OCI-LY1 (cell line): ENCODE measurements around the gene BBS2.

Experiments
- H2AFZ ChIP-seq: fragments of 200-600 bp; sonication (generic), shearing (Covaris generic); 2 replicates; pipeline ENCODE4 v1.6.0; 2014; ENCODE audit warnings: antibody characterized with exemption, mild to moderate bottlenecking, low read length
- H3F3A ChIP-seq: fragments of 200-600 bp; sonication (generic), shearing (Covaris generic); 2 replicates; pipeline ENCODE4 v1.6.0; 2014; ENCODE audit warnings: mild to moderate bottlenecking, antibody characterized with exemption, low read length, moderate library complexity; ENCODE audit not compliant: insufficient read depth
- H3K27ac ChIP-seq: fragments of 200-600 bp; sonication (generic); 2 replicates; pipeline ENCODE4 v1.5.1; 2014; ENCODE audit warnings: low read length, mixed run types, mild to moderate bottlenecking, low read depth; ENCODE audit not compliant: poor library complexity, severe bottlenecking
- H3K27me3 ChIP-seq: fragments of 200-600 bp; sonication (generic); 2 replicates; pipeline ENCODE4 v1.6.0; 2014; ENCODE audit warnings: antibody characterized with exemption, mild to moderate bottlenecking, low read length, moderate library complexity; ENCODE audit not compliant: insufficient read depth
- H3K36me3 ChIP-seq: fragments of 200-600 bp; sonication (generic); 2 replicates; pipeline ENCODE4 v1.6.1; 2014; ENCODE audit warnings: mild to moderate bottlenecking, antibody characterized with exemption, low read length, moderate library complexity, mixed read lengths; ENCODE audit not compliant: insufficient read depth
- H3K4me1 ChIP-seq: fragments of 200-600 bp; sonication (generic); 2 replicates; pipeline ENCODE4 v1.5.1; 2014; ENCODE audit warnings: mild to moderate bottlenecking, low read length, moderate library complexity; ENCODE audit not compliant: insufficient read depth, severe bottlenecking
- H3K4me2 ChIP-seq: fragments of 200-600 bp; sonication (generic), shearing (Covaris generic); 2 replicates; pipeline ENCODE4 v1.6.1; 2014; ENCODE audit warnings: low read length
- H3K4me3 ChIP-seq: fragments of 200-600 bp; sonication (generic); 2 replicates; pipeline ENCODE4 v1.5.1; 2014; ENCODE audit warnings: low read length, low read depth, mild to moderate bottlenecking, mixed read lengths; ENCODE audit not compliant: poor library complexity, severe bottlenecking
- H3K79me2 ChIP-seq: fragments of 200-600 bp; shearing (Covaris generic); 2 replicates; pipeline ENCODE4 v1.6.1; 2016; ENCODE audit warnings: mixed run types, low read length, mixed read lengths; ENCODE audit not compliant: insufficient read depth
- H3K9ac ChIP-seq: fragments of 200-600 bp; sonication (generic), shearing (Covaris generic); 2 replicates; pipeline ENCODE4 v1.6.1; 2014; ENCODE audit warnings: mild to moderate bottlenecking, low read length, mixed read lengths
- H3K9me2 ChIP-seq: fragments of 200-600 bp; sonication (generic), shearing (Covaris generic); 2 replicates; pipeline ENCODE4 v1.6.1; 2014; ENCODE audit warnings: low read depth, mild to moderate bottlenecking, low read length, mixed read lengths
- H3K9me3 ChIP-seq: fragments of 200-600 bp; shearing (Covaris generic); 2 replicates; pipeline ENCODE4 v1.6.1; 2014; ENCODE audit warnings: low read length, mixed read lengths
- H4K20me1 ChIP-seq: fragments of 200-600 bp; sonication (generic), shearing (Covaris generic); 2 replicates; pipeline ENCODE4 v1.6.0; 2016; ENCODE audit warnings: mild to moderate bottlenecking, low read length; ENCODE audit not compliant: insufficient read depth
- EZH2 ChIP-seq: fragments of 200-600 bp; sonication (generic), shearing (Covaris generic); IDR thresholded peaks from 2 replicates; pipeline ENCODE4 v1.8.0; 2017; ENCODE audit warnings: borderline replicate concordance, mixed run types, mild to moderate bottlenecking, antibody characterized with exemption, low read length, moderate library complexity, mixed read lengths
- TF ChIP-seq, protein P1 (sequence below): fragments of 200-600 bp; sonication (generic), shearing (Covaris generic); IDR thresholded peaks from 2 replicates; pipeline ENCODE4 v1.5.1; 2017; ENCODE audit warnings: mild to moderate bottlenecking, antibody characterized with exemption, low read length, moderate library complexity, mixed read lengths

BBS2 gene

DNA sequence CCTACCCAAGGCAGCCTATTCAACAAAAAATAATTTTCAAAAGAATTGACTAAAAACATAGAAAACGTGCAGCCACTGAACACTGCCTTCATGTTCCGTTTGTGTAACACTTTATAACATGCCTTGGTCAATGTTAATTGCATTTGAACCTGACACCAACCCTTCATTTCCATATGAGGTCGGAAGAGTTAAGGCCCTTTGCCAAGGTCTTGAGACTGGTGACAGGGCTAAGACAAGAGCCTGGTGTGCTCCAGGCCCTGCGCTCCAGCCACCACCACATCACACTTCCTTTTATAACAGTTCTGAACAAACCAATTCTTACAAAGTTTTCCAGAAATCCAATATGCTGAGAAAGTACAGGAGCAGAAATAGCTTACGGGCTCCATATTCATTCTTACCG is 4.2 kb downstream of the BBS2 start:
- Histone ChIP-seq H3K9me2 (no peaks in the 10 kb centered on the region), H3K4me2 (no peak overlapping the region), H3K79me2 (no peaks in the 10 kb centered on the region), H2AFZ (no peak overlapping the region), H4K20me1 (no peaks in the 10 kb centered on the region), H3K27ac (no peak overlapping the region), H3K36me3 (no peaks in the 10 kb centered on the region; the same call in 1 of the 2 replicates), H3F3A (no peaks in the 10 kb centered on the region), H3K4me3 (no peak overlapping the region), H3K9ac (no peak overlapping the region), H3K27me3 (no peaks in the 10 kb centered on the region), H3K4me1 (peaks cover 15% of the 10 kb centered on the region), H3K9me3 (no peaks in the 10 kb centered on the region)
- TF ChIP-seq EZH2 = no peak
- TF ChIP-seq, protein P1, sequence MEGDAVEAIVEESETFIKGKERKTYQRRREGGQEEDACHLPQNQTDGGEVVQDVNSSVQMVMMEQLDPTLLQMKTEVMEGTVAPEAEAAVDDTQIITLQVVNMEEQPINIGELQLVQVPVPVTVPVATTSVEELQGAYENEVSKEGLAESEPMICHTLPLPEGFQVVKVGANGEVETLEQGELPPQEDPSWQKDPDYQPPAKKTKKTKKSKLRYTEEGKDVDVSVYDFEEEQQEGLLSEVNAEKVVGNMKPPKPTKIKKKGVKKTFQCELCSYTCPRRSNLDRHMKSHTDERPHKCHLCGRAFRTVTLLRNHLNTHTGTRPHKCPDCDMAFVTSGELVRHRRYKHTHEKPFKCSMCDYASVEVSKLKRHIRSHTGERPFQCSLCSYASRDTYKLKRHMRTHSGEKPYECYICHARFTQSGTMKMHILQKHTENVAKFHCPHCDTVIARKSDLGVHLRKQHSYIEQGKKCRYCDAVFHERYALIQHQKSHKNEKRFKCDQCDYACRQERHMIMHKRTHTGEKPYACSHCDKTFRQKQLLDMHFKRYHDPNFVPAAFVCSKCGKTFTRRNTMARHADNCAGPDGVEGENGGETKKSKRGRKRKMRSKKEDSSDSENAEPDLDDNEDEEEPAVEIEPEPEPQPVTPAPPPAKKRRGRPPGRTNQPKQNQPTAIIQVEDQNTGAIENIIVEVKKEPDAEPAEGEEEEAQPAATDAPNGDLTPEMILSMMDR = no peak

GRCh38 chr16:56514845-56515244 is 5.0 kb downstream of the BBS2 start:
- Histone ChIP-seq H3K9me2 (no peaks in the 10 kb centered on the region), H3K4me1 (peaks cover 8% of the 10 kb centered on the region), H4K20me1 (no peaks in the 10 kb centered on the region), H3K27me3 (no peaks in the 10 kb centered on the region), H3K27ac (no peak overlapping the region), H3F3A (no peaks in the 10 kb centered on the region), H3K36me3 (no peaks in the 10 kb centered on the region; the same call in 1 of the 2 replicates), H3K79me2 (no peaks in the 10 kb centered on the region), H3K9me3 (no peaks in the 10 kb centered on the region), H2AFZ (no peak overlapping the region), H3K4me2 (no peak overlapping the region), H3K4me3 (no peak overlapping the region), H3K9ac (no peak overlapping the region)
- TF ChIP-seq EZH2 = no peak
- TF ChIP-seq, protein P1 = no peak

GRCh38 chr16:56513972-56514371 is 5.9 kb downstream of the BBS2 start:
- Histone ChIP-seq H3K4me2 (no peak overlapping the region), H2AFZ (no peak overlapping the region), H3K27me3 (no peaks in the 10 kb centered on the region), H3K36me3 (peaks cover 3% of the 10 kb centered on the region; the same call in 1 of the 2 replicates), H3K79me2 (no peaks in the 10 kb centered on the region), H3K9me2 (no peaks in the 10 kb centered on the region), H3F3A (no peaks in the 10 kb centered on the region), H4K20me1 (no peaks in the 10 kb centered on the region), H3K4me3 (no peak overlapping the region), H3K4me1 (peaks cover 2% of the 10 kb centered on the region), H3K9ac (no peak overlapping the region), H3K27ac (no peak overlapping the region), H3K9me3 (no peaks in the 10 kb centered on the region)
- no peak for TF ChIP-seq EZH2
- TF ChIP-seq, protein P1 = peak; percentile 80
